Measurements from ENCODE around the gene PDE6A. TPM values are rescaled to one million over a fixed set of nuclear protein-coding genes. Genes with fewer than 3 reads are reported as not detected.
A peak's percentile ranks its signal among the peaks of the same experiment; 100 is the strongest.

Gene PDE6A
- total and polyA plus RNA-seq, 2 donors (not counting 3 experiments of a cell fraction or from before 2014, with no cell fraction given) = not detected

DNA sequence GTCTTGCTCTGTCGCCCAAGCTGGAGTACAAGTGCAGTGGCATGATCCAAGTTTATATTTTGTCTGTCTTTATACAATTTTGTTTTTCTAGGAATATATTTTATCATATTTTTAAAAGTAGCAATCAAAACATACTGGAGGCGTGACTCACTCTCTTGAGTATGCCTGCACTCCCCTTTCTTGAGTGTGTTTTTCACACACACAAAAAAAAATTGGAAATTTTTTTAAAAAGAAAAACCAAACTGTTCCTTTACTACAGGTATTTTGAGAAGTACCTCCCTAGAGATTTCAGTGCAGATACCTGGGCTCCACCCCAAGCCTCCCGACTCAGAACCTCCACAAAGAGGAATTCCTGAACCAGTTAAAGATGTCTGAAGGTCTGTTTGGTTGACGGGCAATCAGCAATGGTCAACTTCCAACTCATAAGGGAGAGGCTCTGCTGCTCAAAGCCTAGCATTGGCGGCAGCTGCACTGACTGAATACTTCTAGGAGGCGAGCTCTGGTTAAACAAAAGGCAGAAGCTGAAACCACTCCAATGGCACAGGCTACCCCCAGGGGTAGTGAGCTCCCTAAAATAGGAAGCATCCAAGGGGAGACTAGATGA lies 27.4 kb downstream of the PDE6A start:
- peak overlapping the region; percentile 60 for H3K4me2 ChIP-seq (ENCODE audit: insufficient read depth, low read length)
- CTCF ChIA-PET = interaction anchor here (0.8 to 1.7 kb wide), 5 partner anchors 10 to 43 kb away, joined by 3 to 7 read pairs (median 4); partner anchors contain the start of gene SLC26A2
- H3K4me1 ChIP-seq (ENCODE audit: control insufficient read depth, extremely low read depth, insufficient read depth, low read length) = peaks cover 35% of the 10 kb centered on the region
- TF ChIP-seq JUN (IDR thresholded peaks at IDR 0.05; ENCODE audit: borderline replicate concordance, insufficient read depth, insufficient read length, low read depth) = peak; percentile 23
- no peak for TF ChIP-seq POLR2A (IDR thresholded peaks at IDR 0.05; ENCODE audit: low read depth, low read length)
- TF ChIP-seq FOS (IDR thresholded peaks at IDR 0.05; ENCODE audit: borderline replicate concordance, insufficient read depth, low read length) = peak; percentile 80
- intact Hi-C loops (cut with micrococcal nuclease) = loop anchor here (1.0 kb wide), 1 partner anchor 42 kb away; no protein-coding TSS in a partner anchor
- H3K4me3 ChIP-seq (replicated peaks in 1 of 3; ENCODE audit: insufficient read depth in 1 of 3, low read depth in 1 of 3, low read length in 3 of 3) = no peak overlapping the region
- no TSS peak for BruUV-seq (replicated peaks)
- H2AFZ ChIP-seq (ENCODE audit: low read depth, low read length) = peak overlapping the region; percentile 81
- DNase-seq (ENCODE audit: low read depth, low spot score) (peak; percentile 51), FAIRE-seq (no peak)
- H3K27me3 ChIP-seq (ENCODE audit: control insufficient read depth in 2 of 2, insufficient read depth in 2 of 2, low read length in 2 of 2) = no peaks in the 10 kb centered on the region
- H3K27ac ChIP-seq (ENCODE audit: insufficient read depth, low read depth, low read length) = peak overlapping the region; percentile 66
- dilution Hi-C loops (cut with MboI; ENCODE audit: extremely low pct_ligation_motif_present, low sequenced_read_pairs) = no loop called here
- H3K36me3 ChIP-seq (ENCODE audit: control insufficient read depth in 2 of 2, extremely low read depth in 1 of 2, insufficient read depth in 2 of 2, low read length in 2 of 2) = no peaks in the 10 kb centered on the region
- no peaks in the 10 kb centered on the region for H3K9me1 ChIP-seq (replicated peaks; ENCODE audit: control insufficient read depth, extremely low read depth, insufficient read depth, low read length)
- no peaks in the 10 kb centered on the region for H3K9me3 ChIP-seq (replicated peaks; ENCODE audit: control insufficient read depth, insufficient read depth, low read length)
- POLR2A ChIA-PET = no interaction called here
- peak overlapping the region; percentile 37 for H3K9ac ChIP-seq (replicated peaks; ENCODE audit: extremely low read depth, insufficient read depth, low read length)
- no peaks in the 10 kb centered on the region for H4K20me1 ChIP-seq (replicated peaks; ENCODE audit: control insufficient read depth, extremely low read depth, insufficient read depth, low read length)
- no peaks in the 10 kb centered on the region for H3K79me2 ChIP-seq (ENCODE audit: control insufficient read depth, insufficient read depth, low read length)

DNA sequence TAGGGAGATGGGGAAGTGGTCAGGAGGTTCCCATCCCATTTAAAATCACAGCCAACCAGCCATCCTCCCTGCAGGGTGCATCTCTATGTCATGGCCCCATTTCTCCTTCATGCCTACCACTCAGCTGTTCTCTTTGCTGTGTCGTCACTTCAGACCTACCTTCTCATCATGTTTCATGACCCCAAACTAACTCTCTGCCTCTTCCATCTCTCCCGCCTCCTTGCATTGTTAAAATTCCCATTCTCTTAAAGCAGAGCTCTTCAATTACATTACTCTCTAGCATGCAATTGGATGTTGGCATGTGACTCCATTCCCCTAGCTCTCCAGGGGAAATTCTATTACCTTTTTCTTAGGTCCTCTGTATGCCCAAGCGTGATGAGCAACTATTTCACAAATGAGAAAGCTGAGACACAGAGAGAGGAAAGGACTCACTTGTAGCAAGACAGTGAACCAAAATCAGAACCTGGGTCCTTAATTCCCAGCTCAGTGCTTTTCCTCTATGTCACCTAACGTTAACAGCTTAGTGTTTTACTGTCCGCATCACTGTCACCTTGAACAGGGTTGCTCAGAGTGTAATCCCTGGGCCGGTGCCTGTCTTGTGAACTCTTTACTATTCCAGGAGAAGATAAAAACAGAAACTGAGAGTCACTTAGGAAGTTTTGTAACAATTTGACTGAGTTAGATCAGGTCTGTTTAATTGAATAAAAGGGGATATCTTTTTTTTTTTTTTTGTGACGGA lies 28.1 kb downstream of the PDE6A start:
- ChIA-PET POLR2A (no interaction called here), CTCF (interaction anchor here (1.7 kb wide), 1 partner anchor 43 kb away, joined by 7 read pairs; the partner anchor contains the start of gene SLC26A2)
- no peak for FAIRE-seq
- intact Hi-C loops (cut with micrococcal nuclease) = loop anchor here (1.0 kb wide), 1 partner anchor 43 kb away; no protein-coding TSS in a partner anchor
- TF ChIP-seq, protein P1, sequence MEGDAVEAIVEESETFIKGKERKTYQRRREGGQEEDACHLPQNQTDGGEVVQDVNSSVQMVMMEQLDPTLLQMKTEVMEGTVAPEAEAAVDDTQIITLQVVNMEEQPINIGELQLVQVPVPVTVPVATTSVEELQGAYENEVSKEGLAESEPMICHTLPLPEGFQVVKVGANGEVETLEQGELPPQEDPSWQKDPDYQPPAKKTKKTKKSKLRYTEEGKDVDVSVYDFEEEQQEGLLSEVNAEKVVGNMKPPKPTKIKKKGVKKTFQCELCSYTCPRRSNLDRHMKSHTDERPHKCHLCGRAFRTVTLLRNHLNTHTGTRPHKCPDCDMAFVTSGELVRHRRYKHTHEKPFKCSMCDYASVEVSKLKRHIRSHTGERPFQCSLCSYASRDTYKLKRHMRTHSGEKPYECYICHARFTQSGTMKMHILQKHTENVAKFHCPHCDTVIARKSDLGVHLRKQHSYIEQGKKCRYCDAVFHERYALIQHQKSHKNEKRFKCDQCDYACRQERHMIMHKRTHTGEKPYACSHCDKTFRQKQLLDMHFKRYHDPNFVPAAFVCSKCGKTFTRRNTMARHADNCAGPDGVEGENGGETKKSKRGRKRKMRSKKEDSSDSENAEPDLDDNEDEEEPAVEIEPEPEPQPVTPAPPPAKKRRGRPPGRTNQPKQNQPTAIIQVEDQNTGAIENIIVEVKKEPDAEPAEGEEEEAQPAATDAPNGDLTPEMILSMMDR (IDR thresholded peaks at IDR 0.05; ENCODE audit: extremely low read depth in 1 of 2, insufficient read depth in 1 of 2, low read depth in 1 of 2, low read length in 2 of 2) = no peak
- TF ChIP-seq JUN (IDR thresholded peaks at IDR 0.05; ENCODE audit: borderline replicate concordance, insufficient read depth, insufficient read length, low read depth) (no peak), POLR2AphosphoS5 (IDR thresholded peaks at IDR 0.05; ENCODE audit: insufficient read depth, low read depth, low read length) (no peak)
- peak overlapping the region; percentile 38 for H3K4me2 ChIP-seq (ENCODE audit: insufficient read depth, low read length)
- no peak overlapping the region for H3K9ac ChIP-seq (replicated peaks; ENCODE audit: extremely low read depth, insufficient read depth, low read length)
- H3K9me1 ChIP-seq (replicated peaks; ENCODE audit: control insufficient read depth, extremely low read depth, insufficient read depth, low read length) = no peaks in the 10 kb centered on the region
- H3K4me1 ChIP-seq (ENCODE audit: control insufficient read depth, extremely low read depth, insufficient read depth, low read length) = peaks cover 34% of the 10 kb centered on the region
- H3K4me3 ChIP-seq (replicated peaks in 1 of 3; ENCODE audit: insufficient read depth in 1 of 3, low read depth in 1 of 3, low read length in 3 of 3) = no peak overlapping the region
- H3K27ac ChIP-seq (ENCODE audit: insufficient read depth, low read depth, low read length) = no peak overlapping the region
- peak overlapping the region; percentile 3 for H2AFZ ChIP-seq (ENCODE audit: low read depth, low read length)
- no peaks in the 10 kb centered on the region for H3K9me3 ChIP-seq (replicated peaks; ENCODE audit: control insufficient read depth, insufficient read depth, low read length)
- no peaks in the 10 kb centered on the region for H3K36me3 ChIP-seq (ENCODE audit: control insufficient read depth in 2 of 2, extremely low read depth in 1 of 2, insufficient read depth in 2 of 2, low read length in 2 of 2)
- BruUV-seq (replicated peaks) = no TSS peak
- dilution Hi-C loops (cut with MboI; ENCODE audit: extremely low pct_ligation_motif_present, low sequenced_read_pairs) = no loop called here
- H3K27me3 ChIP-seq (ENCODE audit: control insufficient read depth in 2 of 2, insufficient read depth in 2 of 2, low read length in 2 of 2) = no peaks in the 10 kb centered on the region
- no peaks in the 10 kb centered on the region for H3K79me2 ChIP-seq (ENCODE audit: control insufficient read depth, insufficient read depth, low read length)
- no peak for DNase-seq (ENCODE audit: low read depth, low spot score)
- H4K20me1 ChIP-seq (replicated peaks; ENCODE audit: control insufficient read depth, extremely low read depth, insufficient read depth, low read length) = no peaks in the 10 kb centered on the region
